K562 (cell line): ENCODE results near the gene TPGS1. TPM values are rescaled to one million over a fixed set of nuclear protein-coding genes. Genes with fewer than 3 reads are reported as not detected.

Experiments used
- ADNP ChIP-seq: fragments of 200-800 bp; sonication (Bioruptor generic); IDR thresholded peaks from 2 replicates; pipeline ENCODE4 v1.6.1; 2016; ENCODE audit warnings: missing genetic modification characterization, missing compliant biosample characterization
- DNMT1 ChIP-seq: fragments of 450-650 bp; IDR thresholded peaks from 2 replicates; pipeline ENCODE4 v1.6.1; 2016; ENCODE audit warnings: antibody characterized with exemption, mild to moderate bottlenecking
- EP400 ChIP-seq: fragments of 450-650 bp; IDR thresholded peaks from 2 replicates; pipeline ENCODE4 v1.6.1; 2017; ENCODE audit warnings: antibody characterized with exemption, mild to moderate bottlenecking, moderate library complexity
- FOS ChIP-seq: IDR thresholded peaks from 3 replicates; pipeline ENCODE4 v1.6.1; 2011; ENCODE audit not compliant: insufficient read length; ENCODE audit errors: extremely low read depth
- KDM1A ChIP-seq, 2 experiments: fragments of 450-650 bp; IDR thresholded peaks; 2 replicates each; pipeline ENCODE4 v1.6.1; 2016; ENCODE audit warnings: mild to moderate bottlenecking in 2 of 2
- MED1 ChIP-seq: sonication (generic); formaldehyde crosslinking; IDR thresholded peaks from 2 replicates; pipeline ENCODE4 v1.8.1; 2023; ENCODE audit warnings: missing genetic modification reagents, borderline replicate concordance
- PHF20 ChIP-seq: fragments of 450-650 bp; IDR thresholded peaks from 2 replicates; pipeline ENCODE4 v1.6.1; 2018; ENCODE audit not compliant: partially characterized antibody
- POLR2AphosphoS5 ChIP-seq: IDR thresholded peaks from 2 replicates; pipeline ENCODE4 v1.6.1; 2011; ENCODE audit warnings: mild to moderate bottlenecking, low read depth, low read length, moderate library complexity; ENCODE audit not compliant: control insufficient read depth, insufficient read depth
- SFPQ ChIP-seq: fragments of 200-400 bp; formaldehyde crosslinking; IDR thresholded peaks from 2 replicates; pipeline ENCODE4 v1.6.1; 2017; ENCODE audit warnings: mild to moderate bottlenecking, low read depth, low read length, moderate library complexity
- SMAD1 ChIP-seq: fragments of 150-350 bp; IDR thresholded peaks from 2 replicates; pipeline ENCODE4 v1.6.1; 2014; ENCODE audit warnings: low read length, low read depth; ENCODE audit not compliant: partially characterized antibody
- SP1 ChIP-seq: sonication (generic); formaldehyde crosslinking; IDR thresholded peaks from 2 replicates; pipeline ENCODE4 v1.8.1; 2022; ENCODE audit warnings: mild to moderate bottlenecking, missing genetic modification reagents
- ZBTB12 ChIP-seq: fragments of 250-450 bp; sonication (Bioruptor Pico); IDR thresholded peaks from 2 replicates; pipeline ENCODE4 v1.4.0; 2020
- ZC3H11A ChIP-seq: IDR thresholded peaks from 2 replicates; pipeline ENCODE4 v1.6.1; 2012; ENCODE audit warnings: low read depth, low read length, improper control_type of control experiment
- ZC3H8 ChIP-seq: fragments of 450-650 bp; IDR thresholded peaks from 2 replicates; pipeline ENCODE4 v1.6.1; 2017
- ZFPM2 ChIP-seq: fragments of 250-450 bp; sonication (Bioruptor Pico); IDR thresholded peaks from 2 replicates; pipeline ENCODE4 v1.5.1; 2022; ENCODE audit warnings: mild to moderate bottlenecking
- ZKSCAN1 ChIP-seq: fragments of 150-350 bp; IDR thresholded peaks from 2 replicates; pipeline ENCODE4 v1.6.1; 2016; ENCODE audit warnings: low read depth, low read length
- ZKSCAN8 ChIP-seq: fragments of 200-800 bp; sonication (Bioruptor generic); IDR thresholded peaks from 2 replicates; pipeline ENCODE4 v1.6.1; 2016; ENCODE audit warnings: missing genetic modification characterization, missing compliant biosample characterization
- ZNF140 ChIP-seq: fragments of 250-450 bp; sonication (Bioruptor Pico); IDR thresholded peaks from 2 replicates; pipeline ENCODE4 v1.8.0; 2021; ENCODE audit warnings: moderate library complexity, mild to moderate bottlenecking, inconsistent platforms
- ZNF398 ChIP-seq: fragments of 250-450 bp; sonication (Bioruptor Pico); IDR thresholded peaks from 2 replicates; pipeline ENCODE4 v1.8.0; 2021; ENCODE audit warnings: moderate library complexity, mild to moderate bottlenecking, inconsistent platforms
- ZNF41 ChIP-seq: fragments of 250-450 bp; sonication (Bioruptor Pico); conservative IDR thresholded peaks from 2 replicates; pipeline ENCODE4 v1.4.0; 2020; ENCODE audit warnings: mild to moderate bottlenecking
- ZNF639 ChIP-seq, 2 experiments: fragments of 200-800 bp in 1 of 2; sonication (Bioruptor generic) in 1 of 2; sonication (generic) in 1 of 2; formaldehyde crosslinking in 1 of 2; IDR thresholded peaks in 1 of 2; conservative IDR thresholded peaks in 1 of 2; 2 replicates each; pipeline versions ENCODE4 v1.5.0 to v1.6.1; 2016 to 2020; ENCODE audit warnings: missing compliant biosample characterization in 1 of 2, missing genetic modification characterization in 1 of 2, missing genetic modification reagents in 1 of 2
- ZNF75A ChIP-seq: fragments of 450-650 bp; formaldehyde crosslinking; IDR thresholded peaks from 2 replicates; pipeline ENCODE4 v1.4.0; 2020; ENCODE audit warnings: mild to moderate bottlenecking
- polyA plus RNA-seq, 8 experiments: library from polyadenylated mRNA; depleted of rRNA in 4 of 8; stranded (reverse) in 5 of 8; unstranded in 3 of 8; fragments of >200 nt; fragmentation: Nextera tagmentation in 2 of 8; fragmentation: Illumina TruSeq in 1 of 8; extraction: Ambion mirVana in 2 of 8; extraction: Trizol in 1 of 8; gene quantifications; 2 replicates each; pipeline versions ENCODE4 v1.2.1 to v1.2.3, GENCODE V29; 2011 to 2014; ENCODE audit warnings: inconsistent platforms in 1 of 8, missing spikeins in 1 of 8
- total RNA-seq, 7 experiments: library from RNA; depleted of rRNA in 6 of 7; stranded (reverse); fragments of >200 nt in 6 of 7; fragmentation: Illumina TruSeq in 2 of 7; extraction: Trizol in 2 of 7; gene quantifications; 2 replicates each; pipeline versions ENCODE4 v1.2.1 to v1.2.3, GENCODE V29; 2011 to 2021; ENCODE audit warnings: low replicate concordance in 1 of 7

TPGS1 gene
- total and polyA plus RNA-seq, 9 of the 15 experiments (the other 6 are each of a cell fraction or from before 2014, with no cell fraction given), result 0.30 to 31.6 (median 1.2) TPM; not detected in 2

- TF ChIP-seq SFPQ, result no peak
- TF ChIP-seq PHF20, result peak; percentile 53
- no peak for TF ChIP-seq POLR2AphosphoS5
- TF ChIP-seq ADNP (tag), result peak; percentile 92
- TF ChIP-seq ZNF41, result no peak
- TF ChIP-seq EP400, result 0 out of 2 replicates have a peak, but pooled peaks have one; percentile 24
- TF ChIP-seq SMAD1, result no peak
- no peak for TF ChIP-seq ZNF639 (CRISPR knock-in tag; conservative IDR thresholded peaks at IDR 0.05 in 1 of 2, IDR thresholded peaks at IDR 0.05 in 1 of 2)
- no peak for TF ChIP-seq ZFPM2 (CRISPR knock-in tag)
- TF ChIP-seq ZBTB12 (CRISPR knock-in tag), result no peak
- TF ChIP-seq MED1 (CRISPR knock-in tag), result no peak
- no peak for TF ChIP-seq FOS
- no peak for TF ChIP-seq ZNF75A (CRISPR knock-in tag)
- TF ChIP-seq ZC3H11A, result no peak
- no peak for TF ChIP-seq ZC3H8
- TF ChIP-seq ZNF398, result no peak
- peak; percentile 67 to 85 for TF ChIP-seq KDM1A (IDR thresholded peaks at IDR 0.05)
- TF ChIP-seq DNMT1, result no peak
- peak; percentile 73 for TF ChIP-seq ZKSCAN1
- peak; percentile 100 for TF ChIP-seq ZKSCAN8 (CRISPR knock-in tag)
- TF ChIP-seq ZNF140 (CRISPR knock-in tag), result no peak
- no peak for TF ChIP-seq SP1 (CRISPR knock-in tag)
Observed at GRCh38 chr19:513368-514165, 6.3 kb downstream of the TPGS1 start (continued).
